ENCODE results near the gene DPP7. TPM values are rescaled to one million over a fixed set of nuclear protein-coding genes. Genes with fewer than 3 reads are reported as not detected.
"Not testable (repeated sequence)": the region's sequence is repeated elsewhere in the genome, so short reads cannot be mapped to it uniquely, and the experiment has no call there.

The DPP7 gene
- total and polyA plus RNA-seq, 2 of the 8 experiments (the other 6 are each of a cell fraction or from before 2014, with no cell fraction given), result 21.2 to 26.8 TPM

GRCh38 chr9:137123952-137124462 is 9.5 kb upstream of the DPP7 start:
- FAIRE-seq; H2AFZ ChIP-seq (ENCODE audit: low read length); H3K36me3 ChIP-seq (ENCODE audit: control insufficient read depth in 2 of 4, insufficient read depth in 4 of 4, low read length in 3 of 4); H3K14ac ChIP-seq (ENCODE audit: insufficient read length); DNase-seq (ENCODE audit: low read depth in 1 of 2, low spot score in 2 of 2); H3K27me3 ChIP-seq (replicated peaks in 1 of 4; ENCODE audit: control insufficient read depth in 3 of 4, extremely low read depth in 1 of 4, insufficient read depth in 3 of 4, low read length in 3 of 4); H3K79me1 ChIP-seq (ENCODE audit: low read depth, low read length); H2BK20ac ChIP-seq (ENCODE audit: low read length); H2BK5ac ChIP-seq (ENCODE audit: low read depth, low read length); H3K56ac ChIP-seq (replicated peaks; ENCODE audit: insufficient read length, low read depth, low read length); H3K79me2 ChIP-seq (ENCODE audit: control insufficient read depth in 1 of 2, insufficient read depth in 2 of 2, low read length in 2 of 2); H3K4me3 ChIP-seq (ENCODE audit: extremely low read depth in 1 of 4, insufficient read depth in 2 of 4, low read depth in 3 of 4, low read length in 4 of 4); H4K8ac ChIP-seq (ENCODE audit: extremely low read depth, insufficient read depth, low read length); H3K9me3 ChIP-seq (ENCODE audit: insufficient read depth in 2 of 2, low read depth in 1 of 2, low read length in 1 of 2); H3K4ac ChIP-seq (replicated peaks; ENCODE audit: insufficient read length, low read depth, low read length); H2AK5ac ChIP-seq (ENCODE audit: low read depth, low read length); H4K91ac ChIP-seq (replicated peaks; ENCODE audit: insufficient read length, low read length); H2BK15ac ChIP-seq (ENCODE audit: low read length); H2BK120ac ChIP-seq (replicated peaks; ENCODE audit: low read depth, low read length); H3K27ac ChIP-seq (ENCODE audit: low read depth, low read length); H2BK12ac ChIP-seq (ENCODE audit: low read depth, low read length); H3K23me2 ChIP-seq (ENCODE audit: low read depth, low read length); H3K4me2 ChIP-seq (ENCODE audit: insufficient read depth in 1 of 2, low read depth in 2 of 2, low read length in 2 of 2); H3K18ac ChIP-seq (ENCODE audit: extremely low read depth, low read length); H3K4me1 ChIP-seq (replicated peaks in 1 of 4; ENCODE audit: control insufficient read depth in 3 of 4, insufficient read depth in 4 of 4, low read length in 3 of 4); H3K23ac ChIP-seq (ENCODE audit: insufficient read length); H3K9ac ChIP-seq (replicated peaks in 1 of 4; ENCODE audit: extremely low read depth in 1 of 4, low read depth in 3 of 4, low read length in 3 of 4); H4K5ac ChIP-seq (ENCODE audit: insufficient read length, low read depth, low read length); H4K20me1 ChIP-seq (replicated peaks in 1 of 2; ENCODE audit: control insufficient read depth in 1 of 2, insufficient read depth in 2 of 2, low read length in 2 of 2): not testable (repeated sequence)
- CTCF ChIA-PET (ENCODE audit: partially characterized antibody), result interaction anchor here (2.9 kb wide), 1 partner anchor 102 kb away, joined by 11 read pairs; the partner anchor contains the start of genes CYSRT1 and RNF224
- 94% methylated on average over 5 of the region's 5 CpGs; no CpG with 5 or more reads in 1 of the 2 experiments for WGBS, 2 experiments (ENCODE audit: extremely low coverage in 1 of 2, insufficient coverage in 1 of 2, insufficient read length in 1 of 2, insufficient replicate concordance in 2 of 2, low coverage in 1 of 2, low lambda C conversion rate in 2 of 2, missing lambda C conversion rate in 1 of 2)
- POLR2A ChIA-PET (ENCODE audit: partially characterized antibody), result interaction anchor here (1.3 to 1.8 kb wide), 2 partner anchors 14 to 118 kb away, joined by 3 read pairs; no protein-coding TSS in a partner anchor
